GM12878 (cell line): ENCODE data around the gene RAD51B.

Experiments
- JUND ChIP-seq: IDR thresholded peaks from 2 replicates; pipeline ENCODE4 v1.6.1; 2012; ENCODE audit warnings: low read depth, mild to moderate bottlenecking, low read length, improper control_type of control experiment, moderate library complexity
- NRF1 ChIP-seq: conservative IDR thresholded peaks from 2 replicates; pipeline ENCODE4 v1.6.1; 2011; ENCODE audit warnings: mild to moderate bottlenecking, low read depth, low read length, improper control_type of control experiment
- POLR2A ChIP-seq: IDR thresholded peaks from 2 replicates; pipeline ENCODE4 v1.6.1; 2011; ENCODE audit warnings: low read depth, mild to moderate bottlenecking, low read length
- STAT1 ChIP-seq: fragments of 450-650 bp; conservative IDR thresholded peaks from 2 replicates; pipeline ENCODE4 v1.6.1; 2014; ENCODE audit warnings: antibody characterized with exemption, mild to moderate bottlenecking
- TF ChIP-seq, protein P1 (sequence below), 3 experiments: IDR thresholded peaks in 2 of 3; conservative IDR thresholded peaks in 1 of 3; 2 replicates each; pipeline ENCODE4 v1.5.1; 2011; ENCODE audit warnings: low read depth in 3 of 3, low read length in 3 of 3, mild to moderate bottlenecking in 3 of 3, control low read depth in 2 of 3, moderate library complexity in 2 of 3, inconsistent platforms in 1 of 3, mixed read lengths in 1 of 3; ENCODE audit not compliant: control insufficient read depth in 2 of 3, insufficient read depth in 1 of 3; ENCODE audit errors: extremely low read depth in 1 of 3
- TF ChIP-seq, protein P2 (sequence below): fragments of 450-650 bp; IDR thresholded peaks from 2 replicates; pipeline ENCODE4 v1.6.1; 2017; ENCODE audit warnings: mild to moderate bottlenecking, low read depth, inconsistent platforms; ENCODE audit not compliant: poor library complexity, severe bottlenecking

DNA sequence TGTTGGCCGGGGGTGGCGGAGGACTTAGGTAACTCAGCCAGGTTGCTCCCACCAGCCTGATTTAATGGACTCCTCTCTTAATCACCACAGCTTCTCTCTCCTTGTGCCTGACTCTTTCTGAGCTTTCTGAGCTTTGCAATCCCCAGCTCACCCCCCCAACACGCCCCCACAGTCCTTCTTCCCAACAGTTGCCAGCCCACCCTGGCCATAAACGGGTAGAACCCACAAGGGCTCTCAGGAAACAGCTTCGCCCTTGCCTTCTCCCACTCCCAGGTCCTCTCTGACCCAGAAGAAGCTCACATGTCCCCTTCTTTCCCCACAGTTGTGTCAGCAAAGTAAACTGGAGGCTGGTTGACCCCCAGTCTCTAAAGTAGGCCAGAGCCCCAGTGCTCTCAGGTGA is 940.4 kb downstream of the RAD51B start:
- TF ChIP-seq, protein P1, sequence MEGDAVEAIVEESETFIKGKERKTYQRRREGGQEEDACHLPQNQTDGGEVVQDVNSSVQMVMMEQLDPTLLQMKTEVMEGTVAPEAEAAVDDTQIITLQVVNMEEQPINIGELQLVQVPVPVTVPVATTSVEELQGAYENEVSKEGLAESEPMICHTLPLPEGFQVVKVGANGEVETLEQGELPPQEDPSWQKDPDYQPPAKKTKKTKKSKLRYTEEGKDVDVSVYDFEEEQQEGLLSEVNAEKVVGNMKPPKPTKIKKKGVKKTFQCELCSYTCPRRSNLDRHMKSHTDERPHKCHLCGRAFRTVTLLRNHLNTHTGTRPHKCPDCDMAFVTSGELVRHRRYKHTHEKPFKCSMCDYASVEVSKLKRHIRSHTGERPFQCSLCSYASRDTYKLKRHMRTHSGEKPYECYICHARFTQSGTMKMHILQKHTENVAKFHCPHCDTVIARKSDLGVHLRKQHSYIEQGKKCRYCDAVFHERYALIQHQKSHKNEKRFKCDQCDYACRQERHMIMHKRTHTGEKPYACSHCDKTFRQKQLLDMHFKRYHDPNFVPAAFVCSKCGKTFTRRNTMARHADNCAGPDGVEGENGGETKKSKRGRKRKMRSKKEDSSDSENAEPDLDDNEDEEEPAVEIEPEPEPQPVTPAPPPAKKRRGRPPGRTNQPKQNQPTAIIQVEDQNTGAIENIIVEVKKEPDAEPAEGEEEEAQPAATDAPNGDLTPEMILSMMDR (IDR thresholded peaks at IDR 0.05 in 2 of 3, conservative IDR thresholded peaks at IDR 0.05 in 1 of 3; ENCODE audit: control insufficient read depth in 2 of 3, extremely low read depth in 1 of 3, insufficient read depth in 1 of 3, low read depth in 3 of 3, low read length in 3 of 3) = no peak
- TF ChIP-seq STAT1 = no peak
- TF ChIP-seq JUND = no peak
- TF ChIP-seq POLR2A = no peak
- TF ChIP-seq, protein P2, sequence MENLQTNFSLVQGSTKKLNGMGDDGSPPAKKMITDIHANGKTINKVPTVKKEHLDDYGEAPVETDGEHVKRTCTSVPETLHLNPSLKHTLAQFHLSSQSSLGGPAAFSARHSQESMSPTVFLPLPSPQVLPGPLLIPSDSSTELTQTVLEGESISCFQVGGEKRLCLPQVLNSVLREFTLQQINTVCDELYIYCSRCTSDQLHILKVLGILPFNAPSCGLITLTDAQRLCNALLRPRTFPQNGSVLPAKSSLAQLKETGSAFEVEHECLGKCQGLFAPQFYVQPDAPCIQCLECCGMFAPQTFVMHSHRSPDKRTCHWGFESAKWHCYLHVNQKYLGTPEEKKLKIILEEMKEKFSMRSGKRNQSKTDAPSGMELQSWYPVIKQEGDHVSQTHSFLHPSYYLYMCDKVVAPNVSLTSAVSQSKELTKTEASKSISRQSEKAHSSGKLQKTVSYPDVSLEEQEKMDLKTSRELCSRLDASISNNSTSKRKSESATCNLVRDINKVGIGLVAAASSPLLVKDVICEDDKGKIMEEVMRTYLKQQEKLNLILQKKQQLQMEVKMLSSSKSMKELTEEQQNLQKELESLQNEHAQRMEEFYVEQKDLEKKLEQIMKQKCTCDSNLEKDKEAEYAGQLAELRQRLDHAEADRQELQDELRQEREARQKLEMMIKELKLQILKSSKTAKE = no peak
- no peak for TF ChIP-seq NRF1
